ENCODE results near the gene LIN7B. TPM values are rescaled to one million over a fixed set of nuclear protein-coding genes. Genes with fewer than 3 reads are reported as not detected.

LIN7B gene
- total RNA-seq, 4 donors from 2014 or later, result 53.9 to 62.5 (median 54.7) TPM

DNA sequence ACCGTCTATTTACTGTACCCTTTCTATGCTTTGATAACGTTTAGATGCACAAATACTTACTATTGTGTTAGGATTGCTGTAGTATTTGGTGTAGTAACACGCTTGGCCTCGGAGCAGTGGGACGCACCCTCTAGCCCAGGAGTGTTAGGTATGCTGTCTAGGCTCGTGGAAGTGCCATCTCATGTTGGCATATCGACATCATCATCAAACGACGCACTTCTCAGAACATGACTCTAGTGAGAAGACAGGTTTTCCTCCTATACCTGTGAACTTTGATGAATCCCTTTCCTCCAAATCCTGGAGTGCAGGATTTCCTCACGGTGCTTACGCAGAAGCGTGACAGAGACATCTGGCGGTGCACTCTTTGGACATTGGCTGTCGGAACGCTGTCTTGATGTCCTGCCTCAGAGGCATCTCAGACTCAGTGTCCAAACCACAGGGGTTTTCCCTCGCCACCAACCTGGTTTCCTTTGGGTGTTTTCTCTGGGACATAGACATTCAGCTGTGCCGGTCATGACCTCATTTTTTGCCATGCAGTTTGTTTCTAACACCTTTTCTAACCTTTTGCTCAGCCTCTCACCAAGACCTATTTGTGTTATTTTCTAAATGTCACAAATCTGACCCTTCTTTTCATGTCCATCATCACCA, 22.7 kb upstream of the LIN7B start:
- no peak overlapping the region for H3K4me3 ChIP-seq (ENCODE audit: low read depth, poor library complexity, severe bottlenecking)
- DNase-seq (ENCODE audit: low spot score in 2 of 2), result no peak
- TF ChIP-seq CTCF (IDR thresholded peaks at IDR 0.05), result no peak
- TF ChIP-seq POLR2A (IDR thresholded peaks at IDR 0.05), result no peak
- intact Hi-C loops (cut with DNase I; ENCODE audit: low total_unique reads), result no loop called here
- WGBS, 2 donors, result 89 to 93% methylated on average over 17 of the region's 17 CpGs

GRCh38 chr19:49092686-49093085, 21.5 kb upstream of the LIN7B start:
- no peak for DNase-seq (ENCODE audit: low spot score in 2 of 2)
- intact Hi-C loops (cut with DNase I; ENCODE audit: low total_unique reads), result no loop called here
- H3K4me3 ChIP-seq (ENCODE audit: low read depth, poor library complexity, severe bottlenecking), result no peak overlapping the region
- WGBS, 2 donors, result 95 to 96% methylated on average over 6 of the region's 6 CpGs
- no peak for TF ChIP-seq CTCF (IDR thresholded peaks at IDR 0.05)
- no peak for TF ChIP-seq POLR2A (IDR thresholded peaks at IDR 0.05)

GRCh38 chr19:49094505-49095482, 19.4 kb upstream of the LIN7B start:
- WGBS, 2 donors, result 70% methylated on average over 23 of the region's 23 CpGs
- intact Hi-C loops (cut with DNase I; ENCODE audit: low total_unique reads), result loop anchor here (5.0 kb wide), 1 partner anchor 53 kb away; no protein-coding TSS in a partner anchor
- DNase-seq (ENCODE audit: low spot score in 2 of 2), result no peak
- H3K4me3 ChIP-seq (ENCODE audit: low read depth, poor library complexity, severe bottlenecking), result no peak overlapping the region
- TF ChIP-seq POLR2A (IDR thresholded peaks at IDR 0.05) (no peak), CTCF (IDR thresholded peaks at IDR 0.05) (no peak)

DNA sequence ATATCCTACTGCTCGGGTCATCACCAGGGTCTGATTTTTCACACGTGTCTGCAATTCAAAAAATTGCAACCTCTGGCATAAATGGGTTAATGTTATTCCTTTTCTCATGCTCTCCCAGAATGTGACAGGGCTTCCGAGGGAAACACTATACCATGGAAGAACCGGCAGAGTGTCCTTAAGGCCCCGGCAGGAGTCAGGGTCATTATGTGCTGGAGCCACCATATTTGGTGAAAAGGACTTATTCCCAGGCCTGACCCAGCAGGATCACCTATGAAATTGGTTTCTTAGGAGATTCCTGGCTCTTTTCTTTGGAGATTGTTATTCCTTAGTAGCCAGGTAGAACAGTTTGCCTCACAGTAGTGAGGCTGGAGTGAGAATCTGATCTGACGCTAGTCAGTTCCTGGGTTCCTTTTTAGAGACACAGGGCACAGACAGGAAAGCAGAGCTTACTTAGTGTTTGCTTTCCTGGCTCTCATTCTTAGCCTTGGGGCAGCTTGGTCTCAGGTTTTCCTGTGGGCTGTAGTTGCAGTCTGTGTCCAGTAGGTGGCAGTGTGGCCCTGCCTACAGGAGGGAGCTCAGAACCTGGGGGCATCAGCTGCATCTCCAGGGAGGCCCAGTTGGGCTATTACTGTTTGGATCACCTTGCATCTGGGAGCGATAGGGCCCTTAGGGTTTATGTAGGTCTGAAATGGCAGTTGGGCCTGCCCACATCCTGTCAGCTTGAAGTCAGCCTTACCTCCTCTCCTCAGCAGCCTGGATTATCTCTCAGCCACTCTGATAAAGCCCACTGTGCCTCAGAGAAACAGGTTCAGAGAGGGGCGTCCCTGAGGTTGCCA, 16.5 kb upstream of the LIN7B start:
- no peak for TF ChIP-seq POLR2A (IDR thresholded peaks at IDR 0.05)
- TF ChIP-seq CTCF (IDR thresholded peaks at IDR 0.05), result peak in 1 of 3 donors; percentile 92
- intact Hi-C loops (cut with DNase I; ENCODE audit: low total_unique reads), result loop anchor here (2.0 to 5.0 kb wide), 2 partner anchors 50 to 99 kb away; no protein-coding TSS in a partner anchor
- WGBS, 2 donors, result 46 to 47% methylated on average over 8 of the region's 8 CpGs
- no peak overlapping the region for H3K4me3 ChIP-seq (ENCODE audit: low read depth, poor library complexity, severe bottlenecking)
- DNase-seq (ENCODE audit: low spot score in 2 of 2), result peak; percentile 62 to 93

DNA sequence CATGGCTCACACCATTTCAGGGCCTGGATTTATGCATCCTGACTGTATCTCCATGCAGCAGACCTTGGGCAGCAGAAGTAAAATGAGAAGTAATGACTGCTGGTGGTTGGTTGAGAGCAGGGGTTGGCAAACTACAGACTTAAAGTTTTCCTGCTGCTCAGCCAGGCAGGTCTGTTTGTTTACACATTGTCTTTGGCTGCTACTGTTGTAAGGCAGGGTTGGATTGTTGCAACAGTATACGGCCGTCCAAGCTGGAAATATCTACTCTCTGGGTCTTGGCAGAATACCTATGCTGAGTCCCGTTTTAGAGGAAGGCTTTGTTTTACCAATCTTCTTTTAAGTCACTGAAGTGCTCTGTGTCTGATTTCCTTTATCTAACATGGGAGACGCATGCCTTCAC, 15.4 kb upstream of the LIN7B start:
- DNase-seq (ENCODE audit: low spot score in 2 of 2), result no peak
- WGBS, 2 donors, result 79 to 84% methylated on average over 4 of the region's 4 CpGs
- intact Hi-C loops (cut with DNase I; ENCODE audit: low total_unique reads), result loop anchor here (5.0 kb wide), 1 partner anchor 49 kb away; no protein-coding TSS in a partner anchor
- TF ChIP-seq CTCF (IDR thresholded peaks at IDR 0.05) (no peak), POLR2A (IDR thresholded peaks at IDR 0.05) (no peak)
- no peak overlapping the region for H3K4me3 ChIP-seq (ENCODE audit: low read depth, poor library complexity, severe bottlenecking)

All from lower leg skin (tissue), 4 donors.